Stomach (tissue), 9 donors: ENCODE measurements around the gene CACFD1. TPM values are rescaled to one million over a fixed set of nuclear protein-coding genes. Genes with fewer than 3 reads are reported as not detected.

Source experiments
- DNase-seq, 2 donors: peaks; one replicate each; pipeline versions ENCODE4 v3.0.0 to v3.0.0-alpha.2; 2013 to 2019
- H3K27ac ChIP-seq, 5 donors: fragments of 200-600 bp in 4 of 5; sonication (generic) in 4 of 5; one replicate each; pipeline ENCODE4 v1.5.1; 2013 to 2019; ENCODE audit warnings: mild to moderate bottlenecking in 1 of 5, moderate library complexity in 1 of 5
- H3K27me3 ChIP-seq, 3 donors: fragments of 200-600 bp; sonication (generic); one replicate each; pipeline ENCODE4 v1.5.1; 2017 to 2019; ENCODE audit warnings: mixed run types in 1 of 3
- H3K36me3 ChIP-seq, 4 donors: fragments of 200-600 bp; sonication (generic); 1 replicate in 3 of 4; 2 replicates in 1 of 4; pipeline ENCODE4 v1.5.1; 2016 to 2019
- H3K4me1 ChIP-seq, 4 donors: fragments of 200-600 bp; sonication (generic); one replicate each; pipeline ENCODE4 v1.5.1; 2016 to 2019
- H3K4me3 ChIP-seq, 4 donors: fragments of 200-600 bp; sonication (generic) in 3 of 4; one replicate each; pipeline ENCODE4 v1.5.1; 2016 to 2019; ENCODE audit warnings: mild to moderate bottlenecking in 1 of 4
- H3K9me3 ChIP-seq, 4 donors: fragments of 200-600 bp; sonication (generic); one replicate each; pipeline ENCODE4 v1.5.1; 2016 to 2019
- CTCF ChIP-seq, 7 experiments: fragments of 450-650 bp in 4 of 7; fragments of 200-600 bp in 3 of 7; sonication (generic) in 3 of 7; IDR thresholded peaks; one replicate each; pipeline ENCODE4 v1.5.1; 2016 to 2019; ENCODE audit warnings: antibody characterized with exemption in 7 of 7, control low read depth in 2 of 7, mild to moderate bottlenecking in 1 of 7
- EP300 ChIP-seq: sonication (generic); formaldehyde crosslinking; IDR thresholded peaks from one replicate; pipeline ENCODE4 v1.6.1; 2017; ENCODE audit warnings: antibody characterized with exemption
- POLR2A ChIP-seq, 4 donors: fragments of 450-650 bp; IDR thresholded peaks; one replicate each; pipeline ENCODE4 v1.6.1; 2016; ENCODE audit warnings: antibody characterized with exemption in 4 of 4, control low read depth in 2 of 4, mild to moderate bottlenecking in 1 of 4, moderate library complexity in 1 of 4
- POLR2AphosphoS5 ChIP-seq, 3 donors: sonication (generic); formaldehyde crosslinking; IDR thresholded peaks; one replicate each; pipeline ENCODE4 v1.6.1; 2016; ENCODE audit warnings: antibody characterized with exemption in 3 of 3
- WGBS, 5 donors: extraction: QIAGEN DNeasy Blood & Tissue Kit in 3 of 5; methylation state at CpG; one replicate each; pipeline versions ENCODE4 v1.1.5 to v1.1.7; 2013 to 2018; 5-methylcytosine and 5-hydroxymethylcytosine counted together
- intact Hi-C: fragments of 100-400 bp; cut with DNase I; formaldehyde crosslinking; loops from one replicate; pipeline ENCODE4 v1.15.1; 2023; ENCODE audit warnings: low total_unique reads
- polyA plus RNA-seq, 3 donors: library from polyadenylated mRNA; stranded (reverse); fragments of 200-250 nt; gene quantifications; one replicate each; pipeline ENCODE4 v1.2.3, GENCODE V29; 2013
- total RNA-seq, 5 donors: library from RNA; depleted of rRNA; stranded (reverse); fragments of >200 nt; gene quantifications; one replicate each; pipeline versions ENCODE4 v1.1.0 to v1.2.3, GENCODE V29; 2014 to 2016
- donor health status: healthy with polysubstance abuse.
- donor health status: Bipolar disorder and iron deficiency.
- donor health status: healthy.

The CACFD1 gene
- total and polyA plus RNA-seq, 8 donors: 11.7 to 74.2 (median 22.5) TPM

GRCh38 chr9:133508046-133508445 is 48.3 kb downstream of the CACFD1 start:
- H3K9me3 ChIP-seq: no peaks in the 10 kb centered on the region
- H3K4me1 ChIP-seq: peaks cover 22 to 34% (median 30%) of the 10 kb centered on the region in 4 donors
- H3K36me3 ChIP-seq: no peaks in the 10 kb centered on the region
- 89 to 97% (median 93%) methylated on average over 8 of the region's 8 CpGs for WGBS, 5 donors
- no peak overlapping the region for H3K27ac ChIP-seq
- H3K4me3 ChIP-seq: no peak overlapping the region
- no peak for TF ChIP-seq POLR2AphosphoS5 (IDR thresholded peaks at IDR 0.05)
- peaks cover 0 to 25% (median 0%) of the 10 kb centered on the region in 3 donors for H3K27me3 ChIP-seq
- intact Hi-C loops: no loop called here
- DNase-seq: no peak

GRCh38 chr9:133509179-133510083 is 49.7 kb downstream of the CACFD1 start:
- no peaks in the 10 kb centered on the region for H3K36me3 ChIP-seq
- H3K27ac ChIP-seq: peak overlapping the region in 2 of 5 donors; percentile 7 to 42
- no peak for TF ChIP-seq POLR2AphosphoS5 (IDR thresholded peaks at IDR 0.05)
- TF ChIP-seq POLR2A (IDR thresholded peaks at IDR 0.05): no peak
- no peak for TF ChIP-seq EP300
- TF ChIP-seq CTCF (IDR thresholded peaks at IDR 0.05): no peak
- peaks cover 0 to 26% (median 0%) of the 10 kb centered on the region in 3 donors for H3K27me3 ChIP-seq
- intact Hi-C loops: no loop called here
- peaks cover 22 to 40% (median 40%) of the 10 kb centered on the region in 4 donors for H3K4me1 ChIP-seq
- peak; percentile 65 to 68 for DNase-seq
- peak overlapping the region in 1 of 4 donors; percentile 15 for H3K4me3 ChIP-seq
- 2 to 7% (median 5%) methylated on average over 21 to 26 of the region's 26 CpGs for WGBS, 5 donors
- no peaks in the 10 kb centered on the region for H3K9me3 ChIP-seq

GRCh38 chr9:133510926-133511505 is 51.2 kb downstream of the CACFD1 start:
- peaks cover 22 to 44% (median 42%) of the 10 kb centered on the region in 4 donors for H3K4me1 ChIP-seq
- no peak overlapping the region for H3K27ac ChIP-seq
- H3K36me3 ChIP-seq: no peaks in the 10 kb centered on the region
- no peak overlapping the region for H3K4me3 ChIP-seq
- 87 to 91% (median 89%) methylated on average over 24 to 27 of the region's 27 CpGs for WGBS, 5 donors
- no peaks in the 10 kb centered on the region for H3K9me3 ChIP-seq
- peaks cover 0 to 40% (median 0%) of the 10 kb centered on the region in 3 donors for H3K27me3 ChIP-seq
- intact Hi-C loops: no loop called here
- DNase-seq: no peak
- no peak for TF ChIP-seq POLR2AphosphoS5 (IDR thresholded peaks at IDR 0.05)
- no peak for TF ChIP-seq POLR2A (IDR thresholded peaks at IDR 0.05)
- TF ChIP-seq EP300: no peak
- TF ChIP-seq CTCF (IDR thresholded peaks at IDR 0.05): no peak

GRCh38 chr9:133511607-133512006 is 51.8 kb downstream of the CACFD1 start:
- 79 to 89% (median 87%) methylated on average over 10 of the region's 10 CpGs for WGBS, 5 donors
- Histone ChIP-seq H3K27ac (no peak overlapping the region), H3K36me3 (no peaks in the 10 kb centered on the region), H3K27me3 (peaks cover 0 to 40% (median 0%) of the 10 kb centered on the region in 3 donors), H3K4me3 (no peak overlapping the region), H3K4me1 (peaks cover 18 to 38% (median 36%) of the 10 kb centered on the region in 4 donors), H3K9me3 (no peaks in the 10 kb centered on the region)
- TF ChIP-seq POLR2A (IDR thresholded peaks at IDR 0.05): no peak
- TF ChIP-seq POLR2AphosphoS5 (IDR thresholded peaks at IDR 0.05): no peak
- no peak for TF ChIP-seq CTCF (IDR thresholded peaks at IDR 0.05)
- no peak for TF ChIP-seq EP300
- no peak for DNase-seq
- intact Hi-C loops: no loop called here
